ENCODE measurements around the gene EIF4E1B.

Gene EIF4E1B

DNA sequence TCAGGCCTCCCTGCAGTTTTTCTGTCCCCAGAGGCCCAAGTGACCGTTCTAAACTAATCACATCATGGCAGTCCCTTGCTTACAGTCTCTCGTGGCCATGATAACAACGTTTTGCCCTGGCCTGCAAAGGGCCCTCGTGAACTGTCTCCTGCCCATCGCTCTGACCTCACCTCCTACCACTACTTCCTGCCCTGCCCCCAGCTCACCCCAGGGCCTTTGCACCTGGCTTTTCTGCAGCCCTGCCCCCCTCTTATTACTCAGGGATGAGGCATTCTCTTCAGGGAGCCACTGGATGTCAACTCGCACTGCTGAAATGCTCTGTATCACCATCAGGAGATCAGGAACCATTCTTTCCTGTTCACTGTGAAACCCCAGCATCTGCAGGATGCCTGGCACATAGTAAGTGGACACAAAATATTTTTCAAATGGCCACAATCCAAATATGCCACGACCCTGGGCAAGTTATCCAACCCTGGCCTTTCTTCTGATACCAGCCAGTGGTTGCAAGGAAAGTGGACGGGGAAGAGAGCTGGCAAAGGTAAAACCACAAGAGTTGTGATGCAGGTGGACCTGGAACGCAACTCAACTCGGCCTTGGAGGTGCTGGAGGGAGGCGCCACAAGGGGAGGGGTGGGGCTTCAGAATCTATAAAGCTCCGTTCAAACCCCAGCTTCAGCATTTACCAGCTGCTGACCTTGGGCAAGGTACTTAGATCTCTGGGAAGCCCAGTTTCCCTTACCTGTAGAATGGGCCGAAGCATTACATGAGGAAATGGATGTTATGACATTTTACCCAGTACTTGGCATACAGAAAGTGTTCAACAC lies 1.9 kb upstream of the EIF4E1B start:
- DNase-seq: no peak

DNA sequence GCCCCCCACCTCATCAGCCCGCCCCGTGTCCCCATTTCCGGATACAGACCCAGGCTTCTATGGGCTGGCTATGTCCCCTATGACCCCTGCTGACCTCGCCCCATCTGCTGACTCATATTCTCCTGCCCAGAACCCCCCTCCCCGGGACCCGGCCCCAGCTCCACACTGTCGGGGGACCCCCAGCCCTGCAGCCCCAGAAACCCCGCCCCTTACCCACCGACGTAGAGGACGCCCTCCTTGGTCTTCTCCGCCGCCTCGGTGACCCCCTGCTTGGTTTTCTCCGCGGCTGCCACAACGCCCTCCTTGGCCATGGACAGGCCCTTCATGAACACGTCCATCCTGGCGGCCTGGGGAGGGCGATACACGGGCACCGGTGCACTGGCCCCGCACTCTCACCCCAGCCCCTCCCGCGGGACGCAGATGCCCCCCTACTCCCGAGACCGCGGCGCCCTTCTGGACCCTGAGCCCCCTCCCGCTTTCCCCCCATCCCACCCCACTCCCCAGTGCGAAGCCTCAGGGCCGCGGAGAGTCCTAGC lies 1.1 kb upstream of the EIF4E1B start:
- no peak for DNase-seq

DNA sequence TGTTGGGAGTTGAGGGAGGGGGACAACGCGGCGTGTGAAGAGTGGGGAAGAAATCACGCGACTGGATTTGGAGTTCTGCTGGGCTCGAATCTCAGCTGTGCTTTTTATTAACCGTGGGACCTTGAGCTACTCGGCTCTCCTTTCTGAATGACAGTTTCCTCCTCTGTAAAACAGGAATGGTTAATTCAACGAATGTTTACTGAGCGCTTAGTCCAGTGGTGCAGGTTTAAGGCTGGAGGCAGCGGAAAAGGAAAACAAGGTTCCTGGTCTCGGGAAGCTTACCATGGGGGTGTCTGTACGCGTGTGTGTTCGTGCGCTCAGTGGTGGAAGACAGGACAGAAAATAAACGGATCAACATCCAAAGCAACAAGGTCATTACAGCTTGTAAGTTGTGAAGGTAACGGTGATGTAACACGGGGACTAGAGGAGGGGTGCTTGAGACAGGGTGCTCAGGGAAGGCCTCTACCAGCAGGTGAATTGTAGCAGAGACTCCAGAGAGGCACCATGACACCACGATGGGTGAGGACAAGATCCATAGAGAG lies 277 bp downstream of the EIF4E1B start:
- no peak for DNase-seq

DNA sequence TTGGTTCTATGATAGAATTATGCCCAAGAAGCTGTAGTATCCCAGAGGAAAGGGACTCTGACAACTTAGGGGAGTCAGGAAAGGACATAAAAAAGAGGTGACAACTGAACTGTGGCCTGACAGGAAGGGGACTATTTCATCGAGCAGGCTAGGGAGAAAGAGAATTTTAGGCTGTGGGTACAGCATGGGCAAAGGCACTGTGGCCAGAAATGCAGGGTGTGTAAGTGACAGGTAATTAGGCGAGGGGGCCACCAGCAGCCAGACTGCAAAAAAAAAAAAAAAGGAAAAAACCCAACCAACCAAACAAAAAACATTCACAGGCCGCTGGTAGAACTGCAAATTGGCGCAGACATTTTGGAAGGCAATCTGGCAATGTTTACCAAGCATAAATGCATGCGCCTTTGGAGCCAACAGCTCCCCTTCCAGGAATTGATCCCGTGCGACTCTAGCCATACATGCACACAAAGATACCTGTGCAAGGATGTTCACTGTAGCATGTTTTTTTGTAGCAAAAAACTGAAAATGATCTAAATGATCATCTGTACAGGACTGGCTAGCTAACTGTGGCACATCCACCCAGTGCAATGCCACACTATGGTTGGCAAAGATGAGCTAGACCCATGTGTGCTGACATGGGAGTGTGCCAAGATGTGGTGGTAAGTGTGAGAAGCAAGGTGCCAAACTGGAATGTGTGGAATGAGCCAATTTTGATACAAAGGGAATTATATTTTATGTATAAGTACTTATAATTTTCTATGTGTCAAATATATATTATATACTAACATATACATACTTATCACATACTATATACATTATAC lies 1.1 kb downstream of the EIF4E1B start:
- no peak for DNase-seq

DNA sequence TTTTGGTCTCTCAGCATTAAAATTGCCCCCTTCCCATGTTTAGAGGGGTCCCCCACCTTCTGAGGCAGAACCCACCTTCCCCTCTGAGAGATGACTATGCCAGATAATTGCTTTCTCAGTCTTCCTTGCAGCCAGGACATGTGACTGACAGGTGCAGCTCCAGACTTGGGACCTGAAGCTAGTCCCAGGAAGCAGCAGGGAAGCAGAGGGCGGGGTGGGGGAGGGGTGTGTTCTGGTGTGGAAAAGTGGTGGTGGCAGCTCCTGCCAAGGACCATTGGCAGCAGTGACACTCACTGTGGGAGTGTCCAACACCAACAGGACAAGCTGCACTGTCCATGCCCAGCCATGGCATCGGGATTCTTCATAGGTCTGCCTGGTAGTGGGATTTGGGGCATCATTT lies 2.3 kb downstream of the EIF4E1B start:
- DNase-seq: no peak

DNA sequence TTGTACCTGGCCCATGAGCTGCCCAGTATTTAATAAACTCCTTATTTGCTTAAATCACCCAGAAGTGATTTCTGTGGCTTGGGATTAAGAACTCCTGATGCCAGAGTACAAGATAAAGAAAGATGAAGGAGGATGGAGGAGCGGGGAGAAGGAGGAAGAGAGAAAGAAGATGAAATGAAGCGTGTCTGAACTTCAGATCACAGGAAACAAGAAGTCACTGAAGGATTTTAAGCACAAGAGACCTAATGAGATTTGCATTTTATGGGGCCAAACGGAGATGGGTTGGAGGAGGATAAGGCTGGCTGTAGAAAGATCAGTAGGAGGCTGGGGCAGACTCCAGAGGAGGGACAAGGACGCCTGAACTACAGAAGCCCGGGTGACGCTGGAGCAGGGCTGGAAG lies 3.1 kb downstream of the EIF4E1B start:
- DNase-seq: peak; percentile 66

GRCh38 chr5:176636426-176636825 lies 6.0 kb downstream of the EIF4E1B start:
- no peak for DNase-seq

- no peak for DNase-seq
These were observed 7.1 kb downstream of the EIF4E1B start for GRCh38 chr5:176637556-176637955.

GRCh38 chr5:176638437-176638836 lies 8.0 kb downstream of the EIF4E1B start:
- DNase-seq: no peak

- DNase-seq: no peak
These were observed 8.7 kb downstream of the EIF4E1B start for GRCh38 chr5:176639208-176639607.

GRCh38 chr5:176639981-176640380 lies 9.5 kb downstream of the EIF4E1B start:
- DNase-seq: no peak

DNA sequence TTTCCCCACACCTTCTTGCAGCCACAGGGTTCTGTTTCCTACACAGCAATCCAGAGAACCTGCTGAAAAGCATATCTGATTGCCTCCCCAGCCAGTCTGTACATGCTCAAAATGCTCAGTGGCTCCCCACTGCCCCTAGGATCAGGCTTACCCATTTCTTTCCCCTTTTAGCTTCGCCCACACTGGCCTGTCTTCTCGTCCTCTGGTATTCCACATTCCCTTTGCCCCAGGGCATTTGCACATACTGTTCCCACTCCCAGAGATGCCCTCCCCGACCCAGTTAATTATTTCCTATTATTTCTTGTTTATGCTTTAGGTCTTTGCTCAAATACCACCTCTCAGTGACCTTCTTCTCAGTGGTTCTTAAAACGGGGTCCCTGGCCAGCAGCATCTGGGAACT lies 10.1 kb downstream of the EIF4E1B start:
- DNase-seq: no peak

DNA sequence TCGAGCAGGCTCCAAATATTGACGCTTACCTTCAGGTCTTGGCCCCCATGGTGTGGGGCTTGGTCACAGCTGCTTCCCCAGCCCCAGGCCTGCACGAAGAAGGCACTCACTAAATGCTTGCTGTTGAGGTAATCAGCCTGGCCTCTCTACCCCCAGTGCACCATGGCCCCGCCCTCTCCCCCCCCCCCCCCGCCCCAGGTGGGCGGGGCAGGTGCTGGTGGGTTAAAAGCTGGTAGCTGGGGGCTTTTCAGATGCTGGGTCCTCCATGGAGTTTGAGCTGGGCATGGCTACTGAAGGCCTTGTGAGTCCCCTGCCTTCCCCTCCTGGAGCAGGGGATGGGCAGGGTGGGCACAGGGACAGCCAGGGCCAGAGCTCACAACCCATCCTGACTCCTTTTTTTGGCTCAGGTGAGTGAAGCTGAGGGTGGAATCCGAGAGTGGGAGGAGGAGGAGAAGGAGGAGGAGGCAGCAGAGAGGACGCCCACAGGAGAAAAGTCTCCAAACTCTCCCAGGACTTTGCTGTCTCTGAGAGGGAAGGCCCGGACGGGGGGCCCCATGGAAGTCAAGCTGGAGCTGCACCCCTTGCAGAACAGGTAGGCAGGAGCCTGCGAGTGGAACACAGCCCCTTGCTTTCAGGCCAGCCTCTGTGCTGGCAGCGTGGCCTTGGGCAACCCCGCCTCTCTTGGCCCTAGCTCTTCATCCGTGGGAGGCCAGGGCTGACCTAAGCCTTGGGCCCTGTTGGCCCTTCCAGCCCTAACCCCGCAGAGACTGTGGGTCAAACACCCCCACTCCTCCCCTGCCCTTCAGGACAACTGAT lies 12.4 kb downstream of the EIF4E1B start:
- peak; percentile 16 for DNase-seq

DNA sequence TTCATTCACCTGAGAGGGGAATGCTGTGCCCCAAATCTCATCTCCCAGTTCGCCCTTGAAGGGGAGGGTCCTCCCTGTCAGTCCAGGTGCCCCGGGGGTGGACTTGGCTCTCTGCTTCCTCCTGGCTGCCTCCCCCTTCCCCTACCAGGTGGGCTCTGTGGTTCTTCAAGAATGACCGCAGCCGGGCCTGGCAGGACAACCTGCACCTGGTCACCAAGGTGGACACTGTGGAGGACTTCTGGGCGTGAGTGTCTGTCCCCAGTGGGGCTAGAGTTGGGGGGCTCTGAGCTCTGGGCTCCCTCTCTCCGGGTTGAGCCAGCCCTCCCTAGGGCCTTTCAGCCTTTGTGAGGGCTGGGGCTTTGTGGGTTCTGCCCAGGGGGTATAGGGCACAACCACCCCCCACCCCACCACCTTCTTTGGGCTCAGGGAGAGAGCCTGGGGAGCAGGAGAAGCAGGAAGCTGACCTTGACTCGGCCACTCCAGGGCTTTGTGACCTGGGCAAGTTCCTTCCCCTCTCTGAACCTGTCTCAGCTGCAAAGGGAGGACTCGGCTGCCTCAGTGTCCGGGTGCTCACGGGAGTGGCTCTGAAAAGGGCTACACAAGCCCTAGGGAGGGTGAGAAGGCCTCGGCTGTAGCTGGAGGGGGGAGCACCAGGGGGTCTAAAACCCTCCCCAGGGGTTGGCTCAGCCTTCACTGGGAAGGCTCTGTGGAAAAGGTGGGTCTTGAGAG lies 13.2 kb downstream of the EIF4E1B start:
- DNase-seq: no peak

GRCh38 chr5:176644294-176644693 lies 13.8 kb downstream of the EIF4E1B start:
- DNase-seq: peak; percentile 71

DNA sequence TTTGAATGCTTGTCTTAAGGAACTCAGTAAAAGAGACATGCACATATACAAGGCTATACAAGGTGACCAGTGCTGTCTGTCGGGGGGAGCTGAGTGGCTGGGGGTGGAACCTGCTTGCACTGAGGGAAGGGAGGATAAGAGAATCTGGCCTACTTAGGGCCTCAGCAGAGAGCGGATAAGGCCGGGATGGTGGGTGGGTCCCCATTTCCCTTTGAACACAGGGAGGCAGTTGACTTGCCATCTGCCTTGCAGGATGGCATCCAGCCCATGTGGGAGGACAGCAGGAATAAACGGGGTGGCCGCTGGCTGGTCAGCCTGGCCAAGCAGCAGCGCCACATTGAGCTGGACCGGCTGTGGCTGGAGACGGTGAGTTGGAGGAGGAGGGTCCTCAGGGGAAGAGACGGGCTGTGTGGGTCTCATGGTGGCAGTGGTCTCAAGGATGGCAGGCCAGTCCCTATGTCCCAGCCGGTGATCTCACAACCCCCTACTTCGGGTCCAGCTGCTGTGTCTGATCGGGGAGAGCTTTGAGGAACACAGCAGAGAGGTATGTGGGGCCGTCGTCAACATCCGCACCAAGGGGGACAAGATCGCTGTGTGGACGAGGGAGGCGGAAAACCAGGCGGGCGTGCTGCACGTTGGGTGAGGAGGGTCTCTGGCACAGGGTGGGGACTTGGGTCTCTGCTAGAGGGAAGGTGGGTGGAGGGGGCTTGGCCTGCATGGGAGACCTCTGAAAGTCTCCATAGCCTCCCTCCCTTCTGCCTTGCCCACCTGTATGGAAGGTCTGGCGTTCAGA lies 14.6 kb downstream of the EIF4E1B start:
- DNase-seq: peak; percentile 34

DNA sequence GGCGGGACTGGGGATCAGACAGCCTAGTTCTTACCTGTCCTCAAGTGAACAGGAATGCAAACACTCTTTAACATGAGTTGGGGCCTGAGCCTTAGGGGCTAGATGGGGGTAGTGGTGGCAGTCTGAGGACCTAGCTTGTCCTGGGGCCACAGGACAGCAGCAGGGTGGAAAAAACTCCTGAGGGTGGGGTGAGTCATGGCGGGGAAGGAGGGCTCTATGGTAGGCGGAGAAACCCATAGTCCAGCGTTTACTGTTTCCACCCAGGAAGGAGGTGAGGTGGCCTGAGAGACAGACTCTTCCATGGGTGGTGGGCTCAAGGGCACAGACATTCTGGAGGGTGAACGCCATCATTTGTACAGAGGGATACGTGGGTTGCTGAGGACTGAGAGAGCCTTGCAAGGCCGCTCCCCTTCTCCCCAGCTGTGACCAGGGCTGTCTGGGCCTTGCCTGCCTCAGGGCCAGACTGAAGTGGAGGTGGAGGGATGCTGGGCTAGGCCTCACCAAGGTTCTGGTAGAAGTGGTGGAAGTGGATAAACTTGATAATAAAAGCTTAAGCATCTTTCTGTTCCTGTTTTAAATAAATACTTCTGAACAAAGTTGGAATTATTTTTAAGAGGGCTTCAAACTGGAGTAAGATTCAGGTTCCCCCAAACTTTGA lies 15.7 kb downstream of the EIF4E1B start:
- DNase-seq: no peak

GRCh38 chr5:176646707-176647029 lies 16.2 kb downstream of the EIF4E1B start:
- no peak for DNase-seq

DNA sequence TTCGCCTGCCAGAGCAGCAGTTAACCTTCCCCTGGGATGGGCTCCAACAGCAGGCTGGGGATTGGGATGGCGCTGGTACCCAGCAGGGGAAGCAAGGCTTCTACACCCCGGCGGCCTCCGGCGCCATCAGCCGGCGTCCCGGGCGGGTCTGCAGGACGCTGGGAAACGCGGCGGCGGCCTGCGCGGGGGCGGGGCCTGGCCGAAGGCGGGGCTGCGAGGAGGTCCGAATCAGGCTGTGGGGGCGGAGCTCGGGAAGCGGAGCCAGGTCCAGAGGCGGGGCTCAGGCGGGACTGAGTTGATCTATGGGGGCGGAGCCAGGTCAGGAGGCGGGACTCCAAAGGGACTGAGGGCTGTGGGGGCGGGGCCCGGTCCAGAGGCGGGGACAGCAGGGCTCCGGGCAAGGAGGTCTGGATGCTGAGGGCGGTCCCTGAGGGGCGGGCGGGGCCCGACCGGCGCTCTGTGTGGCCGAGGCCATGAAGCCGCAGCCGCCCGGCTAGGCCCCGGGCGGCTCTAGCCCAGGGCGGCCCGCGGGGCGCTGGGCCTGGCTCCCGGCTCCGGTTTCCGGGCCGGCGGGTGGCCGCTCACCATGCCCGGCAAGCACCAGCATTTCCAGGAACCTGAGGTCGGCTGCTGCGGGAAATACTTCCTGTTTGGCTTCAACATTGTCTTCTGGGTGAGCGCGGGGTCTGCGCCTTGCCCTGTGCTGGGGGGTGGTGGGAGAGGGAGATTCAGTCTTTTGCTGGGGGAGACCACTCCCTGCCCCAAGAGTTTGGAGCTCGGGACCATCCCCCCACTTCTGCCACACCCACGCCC lies 16.8 kb downstream of the EIF4E1B start, which contains the start of gene TSPAN17:
TSPAN17 (plus strand) TSS at position 455 of the 813 bp plus-strand sequence; CDS start at position 587, 132 bp downstream.
- peak; percentile 99 for DNase-seq

All from NCI-H82 (cell line).